ENCODE results near the gene ARHGEF26.

DNA sequence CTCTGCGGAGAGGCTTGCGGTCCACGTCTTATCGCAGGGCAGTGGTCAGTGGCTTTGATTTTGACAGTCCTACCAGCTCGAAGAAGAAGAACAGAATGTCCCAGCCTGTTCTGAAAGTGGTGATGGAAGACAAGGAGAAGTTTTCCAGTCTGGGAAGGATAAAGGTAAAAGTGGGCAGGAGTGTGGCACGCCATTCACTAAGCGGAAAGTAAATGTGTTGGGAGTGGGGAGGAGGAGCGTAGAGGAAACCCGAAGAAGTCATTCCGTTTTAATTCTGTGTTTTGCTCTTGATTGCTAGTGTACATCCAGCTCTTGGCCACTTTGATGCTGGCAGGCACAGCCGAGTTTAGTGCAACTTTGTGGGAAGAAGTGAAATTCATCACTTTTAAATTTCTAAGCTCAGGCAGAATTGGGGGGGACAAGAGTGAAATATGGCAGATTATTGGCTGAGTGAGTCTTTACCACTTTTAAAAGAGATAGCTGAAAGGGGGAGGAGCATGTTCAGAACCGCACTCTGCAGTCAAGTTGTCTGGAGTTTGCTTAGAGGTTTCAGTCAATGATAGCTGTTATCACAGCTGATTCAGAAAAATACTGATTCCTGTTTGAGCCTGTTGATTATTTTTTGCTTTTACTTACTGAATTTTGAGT is 1.8 kb downstream of the ARHGEF26 start:
- TF ChIP-seq POLR2A (IDR thresholded peaks at IDR 0.05; ENCODE audit: extremely low read depth, insufficient read length): no peak
- no peak for TF ChIP-seq CTCF (IDR thresholded peaks at IDR 0.05; ENCODE audit: low read depth, low read length)
- TF ChIP-seq MAX (IDR thresholded peaks at IDR 0.05; ENCODE audit: low read depth, low read length): no peak
